Colonic mucosa (tissue), 4 donors: Measurements from ENCODE around the gene MLLT6. TPM values are rescaled to one million over a fixed set of nuclear protein-coding genes. Genes with fewer than 3 reads are reported as not detected.

Experiments used
- DNase-seq: peaks from one replicate; pipeline ENCODE4 v3.0.0-alpha.2; 2020
- H3K27ac ChIP-seq: fragments of 200-600 bp; one replicate; pipeline ENCODE4 v1.8.0; 2021
- H3K27me3 ChIP-seq: fragments of 200-600 bp; one replicate; pipeline ENCODE4 v1.8.0; 2021
- H3K36me3 ChIP-seq: fragments of 200-600 bp; one replicate; pipeline ENCODE4 v1.8.0; 2021
- H3K4me1 ChIP-seq: fragments of 200-600 bp; one replicate; pipeline ENCODE4 v1.8.0; 2021; ENCODE audit warnings: mild to moderate bottlenecking
- H3K4me3 ChIP-seq: fragments of 200-600 bp; one replicate; pipeline ENCODE4 v1.8.0; 2021
- H3K9ac ChIP-seq, 2 donors: one replicate each; pipeline ENCODE4 v1.7.0; 2013; ENCODE audit warnings: control low read depth in 2 of 2, low read depth in 2 of 2, low read length in 2 of 2
- H3K9me3 ChIP-seq: fragments of 200-600 bp; one replicate; pipeline ENCODE4 v1.8.0; 2021
- CTCF ChIP-seq: fragments of 200-600 bp; IDR thresholded peaks from one replicate; pipeline ENCODE4 v1.8.0; 2022; ENCODE audit warnings: antibody characterized with exemption, mild to moderate bottlenecking
- intact Hi-C: fragments of 100-400 bp; cut with DNase I; formaldehyde crosslinking; loops from one replicate; pipeline ENCODE4 v1.14.1; 2022
- total RNA-seq, 2 donors: library from RNA; stranded (reverse); fragmentation: NEBNext Ultra II Directional in 1 of 2; extraction: Animal tissue kit (Norgen Biotek cat#: 25700) in 1 of 2; gene quantifications; one replicate each; pipeline ENCODE4 v1.2.1, GENCODE V29; 2021
- donor health status: healthy.
- donor health status: DM: no; HTN: no; CAD: no.
- donor health status: DM: no; HTN: no; CAD: no.

MLLT6 gene
- total RNA-seq, 2 donors from 2014 or later: 74.1 to 109 TPM

- intact Hi-C loops: no loop called here
- H3K4me1 ChIP-seq: peaks cover 1% of the 10 kb centered on the region
- no peaks in the 10 kb centered on the region for H3K27me3 ChIP-seq
- H3K4me3 ChIP-seq: no peak overlapping the region
- TF ChIP-seq CTCF: no peak
- H3K9ac ChIP-seq: no peak overlapping the region
- no peaks in the 10 kb centered on the region for H3K9me3 ChIP-seq
- no peaks in the 10 kb centered on the region for H3K36me3 ChIP-seq
- H3K27ac ChIP-seq: no peak overlapping the region
- no peak for DNase-seq
Measured at GRCh38 chr17:38719289-38719942, 14.3 kb downstream of the MLLT6 start.

GRCh38 chr17:38719943-38720641 is 15.0 kb downstream of the MLLT6 start:
- Histone ChIP-seq H3K36me3 (no peaks in the 10 kb centered on the region), H3K9ac (no peak overlapping the region), H3K4me3 (no peak overlapping the region), H3K27me3 (no peaks in the 10 kb centered on the region), H3K9me3 (no peaks in the 10 kb centered on the region), H3K4me1 (peaks cover 8% of the 10 kb centered on the region), H3K27ac (no peak overlapping the region)
- no peak for DNase-seq
- intact Hi-C loops: no loop called here
- TF ChIP-seq CTCF: no peak

- no peaks in the 10 kb centered on the region for H3K27me3 ChIP-seq
- peaks cover 10% of the 10 kb centered on the region for H3K4me1 ChIP-seq
- intact Hi-C loops: no loop called here
- no peak overlapping the region for H3K9ac ChIP-seq
- H3K36me3 ChIP-seq: no peaks in the 10 kb centered on the region
- DNase-seq: no peak
- H3K27ac ChIP-seq: no peak overlapping the region
- H3K9me3 ChIP-seq: no peaks in the 10 kb centered on the region
- H3K4me3 ChIP-seq: no peak overlapping the region
- TF ChIP-seq CTCF: no peak
Measured at GRCh38 chr17:38720941-38721340, 15.9 kb downstream of the MLLT6 start.

- TF ChIP-seq CTCF: no peak
- peaks cover 10% of the 10 kb centered on the region for H3K4me1 ChIP-seq
- no peaks in the 10 kb centered on the region for H3K27me3 ChIP-seq
- no peak overlapping the region for H3K27ac ChIP-seq
- intact Hi-C loops: no loop called here
- DNase-seq: no peak
- H3K9me3 ChIP-seq: no peaks in the 10 kb centered on the region
- no peak overlapping the region for H3K4me3 ChIP-seq
- H3K9ac ChIP-seq: no peak overlapping the region
- H3K36me3 ChIP-seq: no peaks in the 10 kb centered on the region
Measured at GRCh38 chr17:38721802-38722201, 16.7 kb downstream of the MLLT6 start.

GRCh38 chr17:38724337-38724988 is 19.4 kb downstream of the MLLT6 start:
- peak; percentile 72 for DNase-seq
- H3K4me3 ChIP-seq: no peak overlapping the region
- TF ChIP-seq CTCF: no peak
- H3K27me3 ChIP-seq: no peaks in the 10 kb centered on the region
- H3K27ac ChIP-seq: peak overlapping the region; percentile 22
- H3K9me3 ChIP-seq: no peaks in the 10 kb centered on the region
- H3K4me1 ChIP-seq: peaks cover 14% of the 10 kb centered on the region
- intact Hi-C loops: no loop called here
- H3K9ac ChIP-seq: peak overlapping the region in 1 of 2 donors; percentile 24
- H3K36me3 ChIP-seq: no peaks in the 10 kb centered on the region
